KOPT-K1 (cell line): ENCODE measurements around the gene ACTRT3.

Source experiments
- H3K27ac ChIP-seq: fragments of 200-600 bp; sonication (generic); 2 replicates; pipeline ENCODE4 v1.5.1; 2016; ENCODE audit warnings: antibody characterized with exemption, mild to moderate bottlenecking, low read depth, low read length; ENCODE audit not compliant: poor library complexity, severe bottlenecking
- H3K36me3 ChIP-seq: fragments of 200-600 bp; sonication (generic); 2 replicates; pipeline ENCODE4 v1.5.1; 2017; ENCODE audit warnings: antibody characterized with exemption, mild to moderate bottlenecking, low read length, moderate library complexity; ENCODE audit not compliant: insufficient read depth
- H3K9me3 ChIP-seq: fragments of 200-600 bp; sonication (generic); 2 replicates; pipeline ENCODE4 v1.5.1; 2017; ENCODE audit warnings: antibody characterized with exemption, low read length, mild to moderate bottlenecking; ENCODE audit not compliant: insufficient read depth, poor library complexity, severe bottlenecking

ACTRT3 gene

DNA sequence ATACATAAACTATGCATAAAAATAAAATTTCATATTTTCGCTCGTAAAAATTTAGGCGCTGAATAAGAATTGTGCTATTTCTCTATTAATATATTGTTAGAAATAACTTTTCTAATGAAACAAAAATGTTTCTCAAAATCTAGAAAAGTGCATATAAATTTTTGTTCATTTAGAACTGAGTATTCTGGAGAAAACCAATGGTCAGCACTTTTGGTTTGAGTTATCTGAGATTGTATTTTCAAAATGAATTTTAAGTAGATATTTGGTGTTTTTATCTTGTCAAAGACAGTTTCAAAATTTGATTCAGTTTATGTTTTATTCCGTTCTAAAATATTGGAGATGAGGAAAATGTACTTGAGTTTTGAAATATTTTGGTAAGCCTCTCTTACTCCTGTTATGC, 17.8 kb upstream of the ACTRT3 start:
- H3K9me3 ChIP-seq = no peaks in the 10 kb centered on the region
- H3K36me3 ChIP-seq = peaks cover 100% of the 10 kb centered on the region
- H3K27ac ChIP-seq = no peak overlapping the region

- Histone ChIP-seq H3K27ac (no peak overlapping the region), H3K9me3 (no peaks in the 10 kb centered on the region), H3K36me3 (peaks cover 100% of the 10 kb centered on the region)
Observed at GRCh38 chr3:169781209-169781855, 12.0 kb upstream of the ACTRT3 start.

DNA sequence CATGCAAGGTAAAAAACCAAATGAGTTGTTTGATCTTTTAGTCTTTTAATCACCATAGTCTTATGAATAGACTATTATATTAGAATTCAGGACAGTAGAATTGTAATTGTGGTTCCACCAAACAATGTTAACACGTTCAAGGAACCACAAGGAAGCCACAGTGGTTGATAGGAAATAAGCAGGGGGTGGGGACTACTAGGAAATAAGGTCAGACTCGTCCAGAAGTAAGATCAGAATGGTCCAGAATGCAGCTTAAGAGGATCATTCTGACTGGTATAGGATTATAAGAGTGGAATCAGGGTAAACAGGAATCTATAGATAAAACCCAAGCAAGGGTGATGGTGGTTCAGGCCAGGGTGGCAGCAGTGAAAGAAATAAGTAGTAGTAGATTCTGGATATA, 11.4 kb upstream of the ACTRT3 start:
- H3K9me3 ChIP-seq = no peaks in the 10 kb centered on the region
- H3K36me3 ChIP-seq = peaks cover 100% of the 10 kb centered on the region
- no peak overlapping the region for H3K27ac ChIP-seq

DNA sequence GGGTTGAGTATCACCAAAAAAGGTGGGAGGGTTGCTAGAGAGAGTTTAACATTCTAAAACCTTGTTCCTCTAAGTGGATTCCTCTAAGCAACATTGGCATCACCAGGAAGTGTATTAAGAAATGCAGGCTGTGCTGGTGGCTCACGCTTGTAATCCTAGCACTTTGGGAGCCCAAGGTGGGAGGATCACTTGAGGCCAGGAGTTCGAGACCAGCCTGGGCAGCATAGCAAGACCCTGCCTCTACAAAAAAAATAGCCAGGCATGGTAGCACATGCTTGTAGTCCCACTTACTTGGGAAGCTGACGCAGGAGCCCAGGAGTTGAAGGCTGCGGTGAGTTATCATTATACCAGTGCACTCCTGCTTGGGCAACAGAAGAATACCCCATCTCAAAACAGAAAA, 8.5 kb upstream of the ACTRT3 start:
- Histone ChIP-seq H3K36me3 (peaks cover 87% of the 10 kb centered on the region), H3K27ac (no peak overlapping the region), H3K9me3 (no peaks in the 10 kb centered on the region)

- Histone ChIP-seq H3K27ac (peak overlapping the region; percentile 90), H3K9me3 (no peaks in the 10 kb centered on the region), H3K36me3 (peaks cover 50% of the 10 kb centered on the region)
Observed at GRCh38 chr3:169774186-169774585, 4.8 kb upstream of the ACTRT3 start.

GRCh38 chr3:169772897-169773816, 3.8 kb upstream of the ACTRT3 start, which contains the start of gene MYNN:
TSS of gene MYNN (plus strand) at chr3:169773396. CDS start at chr3:169774296, 900 bp downstream.
- peaks cover 40% of the 10 kb centered on the region for H3K36me3 ChIP-seq
- H3K9me3 ChIP-seq = no peaks in the 10 kb centered on the region
- H3K27ac ChIP-seq = peak within 1 kb of the TSS; percentile 90

GRCh38 chr3:169772305-169772896, 3.0 kb upstream of the ACTRT3 start:
- Histone ChIP-seq H3K36me3 (peaks cover 33% of the 10 kb centered on the region), H3K9me3 (no peaks in the 10 kb centered on the region), H3K27ac (peak overlapping the region; percentile 90)

DNA sequence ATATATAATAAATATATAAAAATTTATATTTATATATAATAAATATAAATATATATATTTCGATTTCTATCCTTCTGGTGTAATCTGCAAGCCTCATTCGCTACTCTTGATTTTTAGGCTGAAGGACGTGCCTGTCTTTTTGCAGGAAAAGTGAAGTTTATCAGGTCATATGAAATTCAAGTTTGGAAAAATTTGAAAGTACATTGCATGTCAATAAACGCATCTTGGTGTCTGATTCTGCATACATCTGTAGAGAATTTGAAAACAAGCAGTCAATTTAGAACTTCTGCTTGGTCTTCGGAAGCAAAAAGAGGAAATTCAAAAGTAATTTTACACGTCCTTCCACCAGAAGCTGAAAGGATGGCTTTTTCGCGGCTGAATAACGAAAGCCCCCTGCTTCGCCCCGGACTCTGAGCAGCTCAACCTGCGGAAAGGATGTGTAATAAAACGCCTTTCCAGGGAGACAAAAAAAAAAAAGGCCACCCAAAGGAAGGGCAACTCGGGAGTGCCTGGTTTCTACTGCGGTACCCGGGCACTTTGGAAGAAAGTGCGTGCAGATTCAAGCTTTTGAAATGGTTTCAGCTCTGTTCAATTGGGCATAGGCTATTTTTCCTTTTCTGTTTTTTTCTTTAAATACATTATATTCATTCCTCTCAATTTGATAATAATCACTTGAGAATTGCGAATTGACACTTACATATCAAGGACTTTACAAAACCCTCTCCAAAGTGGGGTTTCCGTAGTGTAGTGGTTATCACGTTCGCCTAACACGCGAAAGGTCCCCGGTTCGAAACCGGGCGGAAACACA, 2.3 kb upstream of the ACTRT3 start:
- peaks cover 26% of the 10 kb centered on the region for H3K36me3 ChIP-seq
- H3K27ac ChIP-seq = peak overlapping the region; percentile 90
- H3K9me3 ChIP-seq = no peaks in the 10 kb centered on the region

- peak within 1 kb of the TSS; percentile 85 for H3K27ac ChIP-seq
- no peaks in the 10 kb centered on the region for H3K36me3 ChIP-seq
- no peaks in the 10 kb centered on the region for H3K9me3 ChIP-seq
Observed at GRCh38 chr3:169764882-169765612, 4.3 kb downstream of the ACTRT3 start, which contains the start of gene TERC. TSS of gene TERC (minus strand) at chr3:169765060.

DNA sequence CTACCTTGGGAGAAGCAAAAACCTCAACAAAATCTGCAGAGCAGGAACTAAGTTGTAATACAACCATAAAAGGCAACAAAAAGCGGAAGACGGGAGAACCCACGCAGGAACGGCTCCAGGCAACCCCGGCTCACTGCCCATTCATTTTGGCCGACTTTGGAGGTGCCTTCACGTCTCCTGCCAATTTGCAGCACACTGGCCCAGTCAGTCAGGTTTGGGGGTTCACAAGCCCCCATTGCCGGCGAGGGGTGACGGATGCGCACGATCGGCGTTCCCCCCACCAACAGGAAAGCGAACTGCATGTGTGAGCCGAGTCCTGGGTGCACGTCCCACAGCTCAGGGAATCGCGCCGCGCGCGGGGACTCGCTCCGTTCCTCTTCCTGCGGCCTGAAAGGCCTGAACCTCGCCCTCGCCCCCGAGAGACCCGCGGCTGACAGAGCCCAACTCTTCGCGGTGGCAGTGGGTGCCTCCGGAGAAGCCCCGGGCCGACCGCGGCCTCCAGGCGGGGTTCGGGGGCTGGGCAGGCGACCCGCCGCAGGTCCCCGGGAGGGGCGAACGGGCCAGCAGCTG, 5.0 kb downstream of the ACTRT3 start:
- no peaks in the 10 kb centered on the region for H3K36me3 ChIP-seq
- H3K27ac ChIP-seq = peak overlapping the region; percentile 85
- no peaks in the 10 kb centered on the region for H3K9me3 ChIP-seq

DNA sequence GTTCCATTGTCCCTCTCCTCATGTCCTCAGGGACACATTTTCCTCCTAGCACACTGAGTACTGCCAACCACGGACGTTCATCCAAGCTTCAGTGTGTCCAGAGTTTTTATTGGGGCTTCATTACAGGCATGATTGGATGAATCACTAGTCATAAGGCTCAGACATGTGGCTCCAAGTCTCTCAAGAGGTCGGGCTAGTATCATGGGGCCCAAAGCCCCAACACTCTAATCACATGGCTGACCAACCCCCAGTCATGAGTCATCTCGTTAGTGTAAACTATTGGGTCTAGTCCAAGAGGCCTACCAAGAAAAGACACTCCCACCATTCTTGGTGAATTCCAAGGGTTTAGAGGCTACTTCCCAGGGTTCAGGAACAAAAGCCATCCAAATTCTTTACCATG, 8.9 kb downstream of the ACTRT3 start:
- Histone ChIP-seq H3K36me3 (no peaks in the 10 kb centered on the region), H3K27ac (no peak overlapping the region)

GRCh38 chr3:169759256-169759655, 10.1 kb downstream of the ACTRT3 start:
- H3K9me3 ChIP-seq = no peaks in the 10 kb centered on the region
- H3K36me3 ChIP-seq = no peaks in the 10 kb centered on the region
- peak overlapping the region; percentile 38 for H3K27ac ChIP-seq

More for the DNA sequence above, 8.9 kb downstream of the ACTRT3 start:
- H3K9me3 ChIP-seq = no peaks in the 10 kb centered on the region

GRCh38 chr3:169758359-169758994, 10.9 kb downstream of the ACTRT3 start:
- H3K9me3 ChIP-seq = no peaks in the 10 kb centered on the region
- peak overlapping the region; percentile 38 for H3K27ac ChIP-seq
- no peaks in the 10 kb centered on the region for H3K36me3 ChIP-seq
